MM.1S (cell line): Measurements from ENCODE around the gene GPR26.

Source experiments
- DNase-seq: peaks from one replicate; pipeline ENCODE4 v3.0.0-alpha.2; 2015
- H2AFZ ChIP-seq: fragments of 300-600 bp; sonication (generic); 2 replicates; pipeline ENCODE4 v1.6.0; 2016; ENCODE audit warnings: antibody characterized with exemption, low read length
- H3F3A ChIP-seq: fragments of 300-600 bp; sonication (generic); 2 replicates; pipeline ENCODE4 v1.6.1; 2016; ENCODE audit warnings: mild to moderate bottlenecking, antibody characterized with exemption, low read length, moderate library complexity, mixed read lengths; ENCODE audit not compliant: insufficient read depth
- H3K27ac ChIP-seq: fragments of 300-600 bp; sonication (generic); 2 replicates; pipeline ENCODE4 v1.5.1; 2016; ENCODE audit warnings: mild to moderate bottlenecking, low read length
- H3K27me3 ChIP-seq: fragments of 300-600 bp; sonication (generic); replicated peaks from 2 replicates; pipeline ENCODE4 v1.6.0; 2016; ENCODE audit warnings: low read length; ENCODE audit not compliant: insufficient read depth
- H3K36me3 ChIP-seq: fragments of 300-600 bp; sonication (generic); replicated peaks from 2 replicates; pipeline ENCODE4 v1.6.1; 2016; ENCODE audit warnings: mild to moderate bottlenecking, low read length, mixed read lengths; ENCODE audit not compliant: insufficient read depth
- H3K4me1 ChIP-seq: fragments of 300-600 bp; sonication (generic); 2 replicates; pipeline ENCODE4 v1.6.1; 2016; ENCODE audit warnings: low read length, mixed read lengths
- H3K4me2 ChIP-seq: fragments of 300-600 bp; sonication (generic); 2 replicates; pipeline ENCODE4 v1.6.0; 2016; ENCODE audit warnings: low read depth, low read length
- H3K4me3 ChIP-seq: fragments of 300-600 bp; sonication (generic); 2 replicates; pipeline ENCODE4 v1.5.1; 2016; ENCODE audit warnings: low read length, mixed read lengths
- H3K79me2 ChIP-seq: fragments of 300-600 bp; sonication (generic); 2 replicates; pipeline ENCODE4 v1.6.1; 2016; ENCODE audit warnings: mixed run types, low read length, mixed read lengths
- H3K9ac ChIP-seq: fragments of 300-600 bp; sonication (generic); 2 replicates; pipeline ENCODE4 v1.6.1; 2016; ENCODE audit warnings: low read length, mixed read lengths
- H3K9me2 ChIP-seq: fragments of 300-600 bp; sonication (generic); replicated peaks from 2 replicates; pipeline ENCODE4 v1.6.1; 2016; ENCODE audit warnings: mild to moderate bottlenecking, low read length, mixed read lengths; ENCODE audit not compliant: insufficient read depth
- H3K9me3 ChIP-seq: fragments of 300-600 bp; sonication (generic); replicated peaks from 2 replicates; pipeline ENCODE4 v1.6.1; 2016; ENCODE audit warnings: mild to moderate bottlenecking, low read length, mixed read lengths; ENCODE audit not compliant: insufficient read depth
- H4K20me1 ChIP-seq: fragments of 300-600 bp; sonication (generic); 2 replicates; pipeline ENCODE4 v1.6.1; 2016; ENCODE audit warnings: mild to moderate bottlenecking, low read length, moderate library complexity, mixed read lengths; ENCODE audit not compliant: insufficient read depth
- EZH2 ChIP-seq: fragments of 300-600 bp; sonication (generic); optimal IDR thresholded peaks from 2 replicates; pipeline ENCODE3; 2017; ENCODE audit warnings: low read depth, mild to moderate bottlenecking, antibody characterized with exemption, low read length, mixed read lengths
- EZH2phosphoT487 ChIP-seq: fragments of 300-600 bp; sonication (generic); IDR thresholded peaks from 2 replicates; pipeline ENCODE4 v1.6.1; 2018; ENCODE audit warnings: antibody characterized with exemption, low read length
- TF ChIP-seq, protein P1 (sequence below): fragments of 300-600 bp; sonication (generic); IDR thresholded peaks from 2 replicates; pipeline ENCODE4 v1.5.1; 2016; ENCODE audit warnings: antibody characterized with exemption, low read length, mixed read lengths

Gene GPR26

DNA sequence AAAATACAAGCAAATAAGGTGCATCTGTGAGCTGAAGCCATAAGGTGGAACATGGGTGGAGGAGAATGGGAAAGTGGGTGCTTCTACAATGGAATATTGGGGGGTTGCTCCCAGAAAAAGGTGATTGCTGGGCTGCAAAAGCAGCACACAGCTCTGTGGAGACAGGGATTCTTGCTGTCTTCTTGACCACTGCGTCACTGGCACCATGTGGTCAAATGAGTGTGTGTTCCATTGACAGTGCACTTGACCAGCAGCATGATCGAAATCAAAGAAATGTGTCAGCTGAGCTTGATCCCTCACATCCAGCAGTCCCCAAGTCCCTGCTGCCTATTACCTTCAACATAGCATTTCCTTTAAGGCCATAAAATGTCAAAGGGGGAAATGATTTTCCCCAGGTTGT, 56.2 kb downstream of the GPR26 start:
- DNase-seq, result no peak
- Histone ChIP-seq H3K27me3 (no peaks in the 10 kb centered on the region; the same call in 1 of the 2 replicates), H3K9me2 (no peaks in the 10 kb centered on the region), H3K79me2 (no peaks in the 10 kb centered on the region), H4K20me1 (no peaks in the 10 kb centered on the region), H3K4me1 (no peaks in the 10 kb centered on the region), H3F3A (no peaks in the 10 kb centered on the region), H3K36me3 (no peaks in the 10 kb centered on the region), H3K4me2 (no peak overlapping the region), H3K9ac (no peak overlapping the region), H3K27ac (no peak overlapping the region), H3K9me3 (no peaks in the 10 kb centered on the region), H2AFZ (no peak overlapping the region), H3K4me3 (no peak overlapping the region)
- TF ChIP-seq, protein P1, sequence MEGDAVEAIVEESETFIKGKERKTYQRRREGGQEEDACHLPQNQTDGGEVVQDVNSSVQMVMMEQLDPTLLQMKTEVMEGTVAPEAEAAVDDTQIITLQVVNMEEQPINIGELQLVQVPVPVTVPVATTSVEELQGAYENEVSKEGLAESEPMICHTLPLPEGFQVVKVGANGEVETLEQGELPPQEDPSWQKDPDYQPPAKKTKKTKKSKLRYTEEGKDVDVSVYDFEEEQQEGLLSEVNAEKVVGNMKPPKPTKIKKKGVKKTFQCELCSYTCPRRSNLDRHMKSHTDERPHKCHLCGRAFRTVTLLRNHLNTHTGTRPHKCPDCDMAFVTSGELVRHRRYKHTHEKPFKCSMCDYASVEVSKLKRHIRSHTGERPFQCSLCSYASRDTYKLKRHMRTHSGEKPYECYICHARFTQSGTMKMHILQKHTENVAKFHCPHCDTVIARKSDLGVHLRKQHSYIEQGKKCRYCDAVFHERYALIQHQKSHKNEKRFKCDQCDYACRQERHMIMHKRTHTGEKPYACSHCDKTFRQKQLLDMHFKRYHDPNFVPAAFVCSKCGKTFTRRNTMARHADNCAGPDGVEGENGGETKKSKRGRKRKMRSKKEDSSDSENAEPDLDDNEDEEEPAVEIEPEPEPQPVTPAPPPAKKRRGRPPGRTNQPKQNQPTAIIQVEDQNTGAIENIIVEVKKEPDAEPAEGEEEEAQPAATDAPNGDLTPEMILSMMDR, result no peak
- TF ChIP-seq EZH2phosphoT487 (no peak), EZH2 (no peak)

GRCh38 chr10:123724747-123725146, 58.6 kb downstream of the GPR26 start:
- Histone ChIP-seq H3K9me3 (no peaks in the 10 kb centered on the region), H3K4me1 (no peaks in the 10 kb centered on the region), H3K9ac (no peak overlapping the region), H3K36me3 (no peaks in the 10 kb centered on the region), H3K27me3 (no peaks in the 10 kb centered on the region; the same call in 1 of the 2 replicates), H3K79me2 (no peaks in the 10 kb centered on the region), H3K4me2 (no peak overlapping the region), H3K27ac (no peak overlapping the region), H3F3A (no peaks in the 10 kb centered on the region), H3K4me3 (no peak overlapping the region), H2AFZ (no peak overlapping the region), H3K9me2 (no peaks in the 10 kb centered on the region), H4K20me1 (no peaks in the 10 kb centered on the region)
- DNase-seq, result no peak
- no peak for TF ChIP-seq EZH2phosphoT487
- TF ChIP-seq, protein P1, result no peak
- no peak for TF ChIP-seq EZH2

GRCh38 chr10:123726381-123726780, 60.2 kb downstream of the GPR26 start:
- Histone ChIP-seq H3K36me3 (no peaks in the 10 kb centered on the region), H4K20me1 (no peaks in the 10 kb centered on the region), H3K4me1 (no peaks in the 10 kb centered on the region), H3K27me3 (no peaks in the 10 kb centered on the region; the same call in 1 of the 2 replicates), H3K9me2 (no peaks in the 10 kb centered on the region), H3K9ac (no peak overlapping the region), H3K79me2 (no peaks in the 10 kb centered on the region), H3K9me3 (no peaks in the 10 kb centered on the region), H3K27ac (no peak overlapping the region), H2AFZ (no peak overlapping the region), H3K4me2 (no peak overlapping the region), H3K4me3 (no peak overlapping the region), H3F3A (no peaks in the 10 kb centered on the region)
- TF ChIP-seq EZH2 (no peak), EZH2phosphoT487 (no peak)
- TF ChIP-seq, protein P1, result no peak
- no peak for DNase-seq
